NCI-H1092 (cell line): ENCODE results near the gene UBE2L3.
"Not testable (repeated sequence)": the region's sequence is repeated elsewhere in the genome, so short reads cannot be mapped to it uniquely, and the experiment has no call there.

Source experiments
- DNase-seq: peaks from one replicate; lab custom pipeline; 2025; lab: John Stamatoyannopoulos, UW

The UBE2L3 gene

GRCh38 chr22:21567456-21568346 lies at the start of gene UBE2L3:
TSS of gene UBE2L3 (plus strand) at chr22:21567714. CDS start at chr22:21567745, 31 bp downstream.
- peak; percentile 71 for DNase-seq

- DNase-seq = not testable (repeated sequence)
Measured at GRCh38 chr22:21526705-21527500, 40.6 kb upstream of the UBE2L3 start.

GRCh38 chr22:21531525-21531924 lies 36.0 kb upstream of the UBE2L3 start:
- DNase-seq = not testable (repeated sequence)

GRCh38 chr22:21532863-21533648 lies 34.5 kb upstream of the UBE2L3 start:
- not testable (repeated sequence) for DNase-seq

- not testable (repeated sequence) for DNase-seq
Measured at GRCh38 chr22:21539862-21540261, 27.7 kb upstream of the UBE2L3 start.

- DNase-seq = not testable (repeated sequence)
Measured at GRCh38 chr22:21544432-21545322, 22.8 kb upstream of the UBE2L3 start.

GRCh38 chr22:21549558-21549957 lies 18.0 kb upstream of the UBE2L3 start:
- not testable (repeated sequence) for DNase-seq

GRCh38 chr22:21550008-21550677 lies 17.4 kb upstream of the UBE2L3 start:
- not testable (repeated sequence) for DNase-seq

- not testable (repeated sequence) for DNase-seq
Measured at GRCh38 chr22:21550678-21551047, 16.9 kb upstream of the UBE2L3 start.

GRCh38 chr22:21551361-21551760 lies 16.2 kb upstream of the UBE2L3 start, which contains the start of gene RIMBP3C:
TSS of gene RIMBP3C (minus strand) at chr22:21551461. CDS start at chr22:21550976, 485 bp downstream.
- DNase-seq = not testable (repeated sequence)

- DNase-seq = not testable (repeated sequence)
Measured at GRCh38 chr22:21559345-21560125, 8.0 kb upstream of the UBE2L3 start.

- not testable (repeated sequence) for DNase-seq
Measured at GRCh38 chr22:21560657-21561056, 6.9 kb upstream of the UBE2L3 start.

- no peak for DNase-seq
Measured at GRCh38 chr22:21563912-21564311, 3.6 kb upstream of the UBE2L3 start.

GRCh38 chr22:21564411-21564810 lies 3.1 kb upstream of the UBE2L3 start:
- DNase-seq = no peak

GRCh38 chr22:21568347-21569075 lies 997 bp downstream of the UBE2L3 start:
- DNase-seq = peak; percentile 7

- not testable (repeated sequence) for DNase-seq
Measured at GRCh38 chr22:21569076-21569427, 1.5 kb downstream of the UBE2L3 start.

GRCh38 chr22:21569459-21570170 lies 2.1 kb downstream of the UBE2L3 start:
- no peak for DNase-seq

- no peak for DNase-seq
Measured at GRCh38 chr22:21570398-21570797, 2.9 kb downstream of the UBE2L3 start.
